Ovary (tissue), 9 donors: Measurements from ENCODE around the gene ATP13A3. TPM values are rescaled to one million over a fixed set of nuclear protein-coding genes. Genes with fewer than 3 reads are reported as not detected.

Experiments
- DNase-seq, 5 donors: peaks; one replicate each; pipeline ENCODE4 v3.0.0-alpha.2; 2019 to 2020
- H3K27ac ChIP-seq, 2 donors: fragments of 200-600 bp; one replicate each; pipeline versions ENCODE4 v1.5.1 to v1.8.0; 2019 to 2022
- H3K27me3 ChIP-seq: fragments of 200-600 bp; one replicate; pipeline ENCODE4 v1.8.0; 2022
- H3K36me3 ChIP-seq: fragments of 200-600 bp; sonication (generic); one replicate; pipeline ENCODE4 v1.5.1; 2019
- H3K4me1 ChIP-seq: one replicate; pipeline ENCODE4 v1.8.1; 2013; ENCODE audit warnings: mild to moderate bottlenecking, moderate library complexity; ENCODE audit not compliant: insufficient read depth
- H3K4me3 ChIP-seq: fragments of 200-600 bp; sonication (generic); one replicate; pipeline ENCODE4 v1.5.1; 2017
- H3K9me3 ChIP-seq, 2 donors: fragments of 200-600 bp in 1 of 2; sonication (generic) in 1 of 2; one replicate each; pipeline versions ENCODE4 v1.5.1 to v1.8.1; 2013 to 2019; ENCODE audit warnings: mild to moderate bottlenecking in 1 of 2, moderate library complexity in 1 of 2
- CTCF ChIP-seq, 3 donors: fragments of 450-650 bp in 2 of 3; fragments of 200-600 bp in 1 of 3; IDR thresholded peaks; one replicate each; pipeline versions ENCODE4 v1.5.1 to v1.8.0; 2016 to 2022; ENCODE audit warnings: antibody characterized with exemption in 3 of 3, mild to moderate bottlenecking in 1 of 3
- EP300 ChIP-seq: sonication (generic); formaldehyde crosslinking; IDR thresholded peaks from one replicate; pipeline ENCODE4 v1.6.1; 2017; ENCODE audit warnings: antibody characterized with exemption
- POLR2A ChIP-seq: fragments of 450-650 bp; IDR thresholded peaks from one replicate; pipeline ENCODE4 v1.6.1; 2017; ENCODE audit warnings: antibody characterized with exemption, mild to moderate bottlenecking, moderate library complexity
- WGBS, 3 donors: extraction: QIAGEN DNeasy Blood & Tissue Kit in 1 of 3; methylation state at CpG; one replicate each; pipeline versions ENCODE4 v1.1.5 to v1.1.7; 2013 to 2017; 5-methylcytosine and 5-hydroxymethylcytosine counted together
- intact Hi-C, 4 donors: fragments of 100-400 bp; cut with DNase I; formaldehyde crosslinking; loops; one replicate each; pipeline versions ENCODE4 v1.11.0 to v1.15.1; 2022 to 2023
- polyA plus RNA-seq, 2 donors: library from polyadenylated mRNA; stranded (reverse); fragments of 200-250 nt in 1 of 2; fragments of 350-450 nt in 1 of 2; fragmentation: Illumina TruSeq in 1 of 2; extraction: RNeasy Lipid Tissue Mini Kit (QIAGEN cat#74804) in 1 of 2; gene quantifications; one replicate each; pipeline ENCODE4 v1.2.3, GENCODE V29; 2013 to 2014
- total RNA-seq, 7 donors: library from RNA; depleted of rRNA in 2 of 7; stranded (reverse); fragments of >200 nt in 2 of 7; fragmentation: NEBNext Ultra II Directional in 3 of 7; extraction: Animal tissue kit (Norgen Biotek cat#: 25700) in 3 of 7; gene quantifications; one replicate each; pipeline versions ENCODE4 v1.1.0 to v1.2.4, GENCODE V29; 2016 to 2023
- donor health status: DM: no; HTN: no; CAD: no; lungs with moderate emphysema.
- donor health status: DM: no; HTN: no; CAD: no.
- donor health status: Bipolar disorder and iron deficiency.
- donor health status: DM: yes; HTN: yes; CAD: no.
- donor health status: DM: no; HTN: no; CAD: no.
- donor health status: DM: yes; HTN: yes; CAD: no.

The ATP13A3 gene
- total and polyA plus RNA-seq, 9 donors: 13.7 to 101 (median 52.4) TPM

- TF ChIP-seq EP300 (no peak), POLR2A (no peak), CTCF (IDR thresholded peaks at IDR 0.05) (no peak)
- Histone ChIP-seq H3K27ac (no peak overlapping the region), H3K4me1 (peaks cover 3% of the 10 kb centered on the region), H3K4me3 (no peak overlapping the region), H3K36me3 (no peaks in the 10 kb centered on the region), H3K27me3 (no peaks in the 10 kb centered on the region), H3K9me3 (no peaks in the 10 kb centered on the region)
- intact Hi-C loops: no loop called here
- DNase-seq: no peak
- WGBS, 3 donors: 53 to 71% (median 59%) methylated on average over 18 of the region's 18 CpGs
Measured at GRCh38 chr3:194367992-194368841, 118.6 kb downstream of the ATP13A3 start.

- no peak for DNase-seq
- H3K36me3 ChIP-seq: no peaks in the 10 kb centered on the region
- no peaks in the 10 kb centered on the region for H3K27me3 ChIP-seq
- peaks cover 3% of the 10 kb centered on the region for H3K4me1 ChIP-seq
- H3K27ac ChIP-seq: no peak overlapping the region
- H3K9me3 ChIP-seq: no peaks in the 10 kb centered on the region
- intact Hi-C loops: no loop called here
- no peak overlapping the region for H3K4me3 ChIP-seq
- WGBS, 3 donors: 82 to 94% (median 88%) methylated on average over 12 of the region's 12 CpGs
- TF ChIP-seq POLR2A (no peak), CTCF (IDR thresholded peaks at IDR 0.05) (no peak), EP300 (no peak)
Measured at GRCh38 chr3:194365978-194366490, 120.8 kb downstream of the ATP13A3 start.

GRCh38 chr3:194365526-194365925 lies 121.3 kb downstream of the ATP13A3 start:
- Histone ChIP-seq H3K27ac (no peak overlapping the region), H3K27me3 (no peaks in the 10 kb centered on the region), H3K36me3 (no peaks in the 10 kb centered on the region), H3K4me1 (peaks cover 3% of the 10 kb centered on the region), H3K4me3 (no peak overlapping the region), H3K9me3 (no peaks in the 10 kb centered on the region)
- WGBS, 3 donors: 88 to 96% (median 94%) methylated on average over 6 of the region's 6 CpGs
- no peak for TF ChIP-seq CTCF (IDR thresholded peaks at IDR 0.05)
- TF ChIP-seq EP300: no peak
- no peak for TF ChIP-seq POLR2A
- DNase-seq: no peak
- intact Hi-C loops: no loop called here

GRCh38 chr3:194364652-194365434 lies 122.0 kb downstream of the ATP13A3 start:
- intact Hi-C loops: no loop called here
- DNase-seq: peak in 1 of 5 donors; percentile 65
- Histone ChIP-seq H3K9me3 (no peaks in the 10 kb centered on the region), H3K36me3 (no peaks in the 10 kb centered on the region), H3K27me3 (no peaks in the 10 kb centered on the region), H3K4me3 (no peak overlapping the region), H3K27ac (no peak overlapping the region), H3K4me1 (peaks cover 3% of the 10 kb centered on the region)
- TF ChIP-seq EP300 (no peak), CTCF (IDR thresholded peaks at IDR 0.05) (no peak), POLR2A (no peak)
- 48 to 72% (median 57%) methylated on average over 20 of the region's 20 CpGs for WGBS, 3 donors
